HG03432 (cell line): Measurements from ENCODE around the gene TSPAN5.

Source experiments
- ATAC-seq: cut with Tn5 transposase; IDR thresholded peaks from one replicate; pipeline ENCODE4 v1.9.1; 2021; ENCODE audit warnings: mild to moderate bottlenecking, moderate library complexity; ENCODE audit not compliant: unreplicated experiment

Gene TSPAN5

GRCh38 chr4:98601708-98602107, 56.7 kb downstream of the TSPAN5 start:
- peak; percentile 89 for ATAC-seq

- no peak for ATAC-seq
Observed at GRCh38 chr4:98599617-98600205, 58.7 kb downstream of the TSPAN5 start.

DNA sequence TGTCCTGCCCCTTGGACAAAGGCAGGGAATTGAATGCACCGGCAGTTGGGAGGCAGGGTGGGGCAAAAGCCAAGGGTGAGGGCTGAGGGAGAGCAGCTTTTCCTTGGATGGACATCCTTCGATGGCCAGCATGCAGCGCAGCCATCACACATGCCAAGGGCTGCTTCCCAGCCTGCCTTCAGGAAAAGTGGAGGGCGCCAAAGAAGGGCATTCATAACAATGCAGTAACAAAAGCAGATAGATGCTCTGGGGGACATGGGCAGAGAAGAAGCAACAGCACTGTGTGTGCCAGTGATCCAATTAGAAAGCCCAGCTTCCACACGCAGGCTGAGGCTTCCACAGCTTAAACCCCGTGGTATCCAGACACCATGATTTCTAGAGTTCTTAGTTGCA, 71.5 kb downstream of the TSPAN5 start:
- ATAC-seq = no peak

GRCh38 chr4:98586291-98586961, 72.0 kb downstream of the TSPAN5 start:
- ATAC-seq = no peak

DNA sequence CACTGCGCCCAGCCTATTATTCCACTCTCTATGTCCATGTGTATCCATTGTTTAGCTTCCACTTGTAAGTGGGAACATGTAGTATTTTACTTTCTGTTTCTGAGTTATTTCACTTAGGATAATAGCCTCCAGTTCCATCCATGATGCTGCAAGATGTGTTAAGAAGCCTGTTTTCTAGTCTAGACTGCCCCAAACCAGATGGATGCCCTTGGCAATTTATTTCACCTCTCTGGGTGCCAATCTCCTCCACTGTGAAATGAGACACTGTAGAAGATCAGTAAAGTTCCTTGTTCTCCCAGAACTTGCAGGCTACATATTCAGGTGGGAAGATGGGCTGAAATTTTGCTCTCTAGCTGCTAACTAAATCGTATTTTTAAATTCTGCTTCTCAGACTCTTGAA, 72.8 kb downstream of the TSPAN5 start:
- ATAC-seq = no peak

- ATAC-seq = no peak
Observed at GRCh38 chr4:98584265-98584664, 74.1 kb downstream of the TSPAN5 start.

DNA sequence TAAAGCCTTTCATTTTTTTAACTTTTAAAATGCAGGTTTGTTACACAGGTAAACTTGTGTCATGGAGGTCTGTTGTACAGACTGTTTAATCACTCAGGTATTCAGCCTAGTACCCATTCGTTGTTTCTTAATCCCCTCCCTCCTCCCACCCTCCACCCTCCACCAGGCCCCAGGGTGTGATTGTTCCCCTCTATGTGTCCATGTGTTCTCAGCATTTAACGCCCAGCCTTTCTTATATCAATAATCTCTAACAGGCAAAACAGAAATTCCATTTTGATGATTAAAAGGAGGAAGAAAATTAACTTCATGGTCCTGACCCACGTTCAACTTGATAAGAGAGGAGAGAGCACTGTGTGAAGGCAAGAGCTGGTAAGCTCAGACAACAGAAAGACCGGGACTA, 75.1 kb downstream of the TSPAN5 start:
- no peak for ATAC-seq

DNA sequence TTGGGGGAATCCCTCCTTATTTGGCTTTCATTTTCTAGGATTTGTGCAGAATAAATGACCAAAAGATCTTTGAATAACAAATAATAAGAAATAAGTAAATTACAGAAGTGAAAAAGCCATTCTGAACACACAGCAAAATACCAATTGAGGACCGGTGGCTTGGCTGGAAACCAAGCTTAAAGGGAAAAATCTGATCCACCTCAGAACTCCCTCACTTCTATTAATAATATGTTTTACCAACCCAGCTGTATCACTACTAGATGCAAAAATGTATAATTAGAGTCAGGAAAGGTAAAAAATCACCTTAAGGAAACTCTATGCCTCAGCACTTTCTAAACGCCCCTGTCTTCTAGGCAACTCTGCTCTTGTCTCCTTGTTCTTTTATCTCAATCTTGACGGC, 77.3 kb downstream of the TSPAN5 start:
- ATAC-seq = no peak

DNA sequence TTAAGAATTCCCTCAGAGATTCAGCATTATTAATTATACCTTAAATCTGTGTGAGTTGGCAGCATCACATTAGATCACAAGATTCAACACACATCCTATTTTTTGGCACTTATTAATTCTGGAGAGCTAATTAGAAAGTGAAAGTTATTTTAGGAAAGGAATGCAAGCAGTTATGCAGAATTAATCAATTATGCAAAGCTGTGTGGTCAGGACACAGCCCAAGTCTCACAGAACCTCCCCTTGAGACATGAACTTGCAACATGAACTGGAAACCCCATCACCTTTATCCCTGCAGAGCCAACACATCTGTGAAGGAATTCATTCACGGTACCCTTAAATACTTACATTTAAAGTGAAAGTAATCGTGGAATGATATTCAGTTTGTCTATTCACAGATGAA, 80.5 kb downstream of the TSPAN5 start:
- ATAC-seq = no peak

DNA sequence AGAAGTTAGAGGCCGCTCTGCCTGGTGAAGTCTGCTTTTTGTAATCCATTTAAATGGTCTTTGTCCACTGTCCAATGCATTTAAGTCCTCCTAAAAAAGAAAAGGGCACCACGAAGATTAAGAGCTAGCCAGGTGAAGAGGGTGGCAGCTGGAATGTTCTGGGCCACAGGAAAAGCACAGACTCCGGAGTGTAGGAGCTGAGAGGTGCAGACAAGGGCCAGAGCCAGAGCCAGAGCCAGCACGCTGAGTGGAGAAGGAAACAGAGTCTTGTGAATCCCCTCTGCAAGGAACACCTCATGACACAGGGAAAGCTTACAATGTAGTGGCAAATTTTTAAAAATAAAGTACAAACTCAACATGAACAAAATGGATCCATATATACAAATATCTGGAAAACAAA, 83.6 kb downstream of the TSPAN5 start:
- no peak for ATAC-seq

DNA sequence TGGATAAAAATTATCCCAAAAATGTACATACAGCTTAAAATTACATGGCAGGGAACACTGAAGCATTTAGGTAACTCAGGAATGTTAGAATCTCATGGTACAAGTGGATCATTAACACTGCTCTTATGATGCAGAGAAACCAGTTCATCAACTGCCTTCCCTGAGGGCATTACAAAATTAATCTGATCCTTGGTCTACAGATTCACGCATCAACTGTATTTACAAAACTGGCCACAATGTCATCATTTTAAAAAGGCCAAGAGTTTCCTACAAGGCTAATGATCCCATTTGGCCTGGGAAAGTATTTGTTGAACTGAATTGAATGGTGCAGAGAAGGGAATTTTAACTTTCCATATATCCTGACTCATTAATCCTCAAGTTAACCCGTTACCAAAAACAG, 84.6 kb downstream of the TSPAN5 start:
- ATAC-seq = no peak

GRCh38 chr4:98572697-98573096, 85.7 kb downstream of the TSPAN5 start:
- ATAC-seq = no peak

DNA sequence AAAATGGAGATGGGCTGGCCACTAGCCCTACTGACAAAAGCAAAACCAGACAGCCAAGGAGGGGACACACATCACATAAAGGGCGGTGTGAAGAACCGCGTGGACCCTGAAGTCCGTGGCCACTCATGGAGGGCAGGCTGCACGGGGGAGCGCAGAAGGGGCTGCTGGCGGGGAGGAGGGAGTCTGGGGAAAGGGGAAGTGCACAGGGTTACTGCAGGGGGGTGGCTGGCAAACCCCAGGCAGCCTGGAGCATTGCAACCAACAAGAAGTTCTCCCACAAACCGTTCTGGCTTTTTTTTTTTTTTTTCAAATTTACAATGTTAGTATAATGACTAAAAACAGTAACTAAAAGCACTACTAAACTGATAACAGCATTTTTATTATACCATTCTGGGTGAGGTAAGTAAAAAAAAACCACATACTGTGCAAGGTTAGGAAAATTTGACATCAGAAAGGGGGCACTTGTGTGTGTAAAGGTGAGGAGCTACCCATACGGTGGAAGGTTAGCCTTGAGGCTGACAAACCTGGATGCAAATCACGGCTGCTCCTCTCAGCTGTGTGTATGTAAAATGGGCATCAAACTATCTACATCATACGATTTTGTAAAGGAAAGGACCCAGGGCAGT, 87.1 kb downstream of the TSPAN5 start:
- no peak for ATAC-seq

- no peak for ATAC-seq
Observed at GRCh38 chr4:98570151-98570797, 88.1 kb downstream of the TSPAN5 start.

- ATAC-seq = no peak
Observed at GRCh38 chr4:98568941-98569663, 89.3 kb downstream of the TSPAN5 start.

- ATAC-seq = no peak
Observed at GRCh38 chr4:98567611-98568010, 90.8 kb downstream of the TSPAN5 start.

- ATAC-seq = no peak
Observed at GRCh38 chr4:98566361-98567008, 91.9 kb downstream of the TSPAN5 start.

GRCh38 chr4:98565681-98566301, 92.6 kb downstream of the TSPAN5 start:
- no peak for ATAC-seq

- ATAC-seq = no peak
Observed at GRCh38 chr4:98564852-98565251, 93.6 kb downstream of the TSPAN5 start.

DNA sequence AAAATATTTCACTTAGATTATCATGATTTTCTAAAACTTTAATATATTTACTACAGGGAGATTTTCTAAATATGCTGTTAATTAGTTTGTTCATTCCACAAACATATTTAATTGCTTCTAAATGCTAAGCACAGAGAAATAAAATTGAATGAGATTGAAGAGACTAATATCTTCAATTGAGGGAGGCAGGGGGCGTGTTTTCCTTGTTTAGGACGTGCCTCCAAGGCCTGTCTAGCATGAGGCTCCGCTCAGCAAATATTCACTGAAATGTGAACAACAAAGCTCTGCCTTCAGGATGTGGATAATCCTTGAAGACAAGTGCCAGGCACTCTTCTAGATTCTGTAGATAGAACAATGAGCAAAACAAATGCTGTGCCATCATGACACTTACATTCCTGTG, 98.1 kb downstream of the TSPAN5 start:
- ATAC-seq = no peak
